ENCODE results near the gene FAM83D.

The FAM83D gene

DNA sequence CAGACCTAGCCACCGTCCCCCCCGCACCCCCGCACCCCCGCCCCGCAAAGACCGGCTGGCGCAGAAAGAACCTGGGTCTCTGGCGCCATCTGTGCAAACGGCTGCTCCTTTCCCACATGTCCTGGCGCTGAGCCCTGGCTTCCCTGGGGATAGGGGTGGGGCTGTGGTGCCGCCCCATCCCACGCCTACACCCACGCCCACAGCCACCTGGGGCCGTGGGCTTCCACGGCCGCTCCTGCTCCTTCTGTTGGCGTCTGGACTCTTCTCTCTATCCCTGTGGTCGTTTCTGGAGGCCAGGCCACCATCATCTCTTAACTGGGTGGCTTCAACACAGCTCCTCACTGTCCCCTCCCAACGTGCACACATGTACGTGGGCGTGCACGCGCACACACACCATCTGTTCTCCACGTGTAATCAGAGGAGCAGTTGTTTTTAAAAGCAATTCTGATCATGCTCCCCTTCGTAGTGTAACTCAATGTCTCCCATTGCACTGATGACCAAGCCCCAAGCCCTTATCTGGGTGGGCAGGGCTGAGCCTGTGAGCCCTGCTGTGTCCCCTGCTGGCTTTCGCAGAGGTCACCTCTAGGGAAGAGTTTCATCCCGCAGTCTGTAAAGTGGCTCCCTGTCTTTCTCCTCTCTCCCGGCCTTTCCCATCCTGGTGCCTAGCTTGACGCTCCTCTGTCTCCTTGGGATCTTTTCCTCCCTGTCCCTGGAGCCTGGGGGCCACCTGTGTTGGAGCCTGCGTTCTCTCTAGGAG, 31.9 kb upstream of the FAM83D start:
- no peak for DNase-seq (ENCODE audit: low read depth, low spot score)

DNA sequence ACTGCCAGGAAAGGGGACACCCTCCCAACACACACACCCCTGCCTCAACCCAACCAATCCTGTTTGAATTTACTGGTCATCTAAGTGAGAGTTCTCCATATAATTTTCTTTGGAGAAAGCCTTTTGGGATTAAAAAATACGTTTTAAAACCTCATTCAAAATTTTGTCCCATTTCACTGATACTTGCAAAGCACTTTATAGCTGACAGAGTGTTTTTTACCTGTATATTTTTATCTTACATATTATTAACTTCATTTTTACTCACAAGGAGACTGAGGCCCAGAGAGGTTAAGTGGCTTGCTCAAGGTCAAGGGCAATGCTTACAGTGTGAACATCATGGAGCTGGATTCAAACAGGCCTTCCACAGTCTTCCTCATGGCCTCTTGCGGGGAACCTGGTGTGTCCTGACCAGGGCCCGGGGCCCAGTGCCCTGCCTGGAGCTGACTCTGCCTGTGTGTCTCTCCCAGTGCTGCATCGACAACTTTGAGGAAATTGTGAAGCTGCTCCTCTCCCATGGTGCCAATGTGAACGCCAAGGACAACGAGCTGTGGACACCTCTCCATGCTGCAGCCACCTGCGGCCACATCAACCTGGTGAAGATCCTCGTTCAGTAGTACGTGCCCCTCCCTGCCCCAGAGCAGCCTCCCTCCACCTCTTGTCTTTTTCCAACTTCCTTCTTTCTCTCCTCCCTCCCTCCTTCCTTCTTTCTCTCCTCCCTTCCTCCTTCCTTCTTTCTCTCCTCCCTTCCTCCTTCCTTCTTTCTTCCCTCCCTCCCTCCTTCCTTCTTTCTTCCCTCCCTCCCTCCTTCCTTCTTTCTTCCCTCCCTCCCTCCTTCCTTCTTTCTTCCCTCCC, 30.9 kb upstream of the FAM83D start:
- DNase-seq (ENCODE audit: low read depth, low spot score): no peak

DNA sequence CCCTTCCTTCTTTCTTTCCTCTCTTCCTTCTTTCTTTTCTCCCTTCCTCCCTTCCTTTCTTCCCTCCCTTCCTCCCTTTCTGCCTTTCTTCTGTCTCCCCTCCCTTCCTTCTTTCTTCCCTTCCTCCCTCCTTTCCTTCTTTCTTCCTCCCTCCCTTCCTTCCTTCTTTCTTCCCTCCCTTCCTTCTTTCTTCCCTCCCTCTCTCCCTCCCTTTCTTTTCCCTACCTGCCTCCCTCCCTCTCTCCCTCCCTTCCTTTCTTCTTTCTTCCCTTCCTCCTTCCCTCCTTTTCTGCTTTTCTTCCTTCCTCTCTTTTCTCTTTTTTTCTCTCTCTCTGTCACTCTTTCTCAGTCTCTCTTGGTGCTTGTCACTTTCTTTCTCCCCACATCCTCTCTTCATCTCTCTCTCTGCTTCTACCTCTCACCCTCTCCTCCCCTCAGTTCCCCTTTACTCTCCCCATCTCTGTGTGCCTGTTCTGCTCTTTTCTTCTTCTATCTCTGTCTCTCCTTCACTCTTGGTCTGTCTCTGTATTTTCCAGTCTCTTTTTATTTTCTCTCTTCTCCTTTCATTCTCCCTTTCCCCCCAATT, 30.1 kb upstream of the FAM83D start:
- no peak for DNase-seq (ENCODE audit: low read depth, low spot score)

DNA sequence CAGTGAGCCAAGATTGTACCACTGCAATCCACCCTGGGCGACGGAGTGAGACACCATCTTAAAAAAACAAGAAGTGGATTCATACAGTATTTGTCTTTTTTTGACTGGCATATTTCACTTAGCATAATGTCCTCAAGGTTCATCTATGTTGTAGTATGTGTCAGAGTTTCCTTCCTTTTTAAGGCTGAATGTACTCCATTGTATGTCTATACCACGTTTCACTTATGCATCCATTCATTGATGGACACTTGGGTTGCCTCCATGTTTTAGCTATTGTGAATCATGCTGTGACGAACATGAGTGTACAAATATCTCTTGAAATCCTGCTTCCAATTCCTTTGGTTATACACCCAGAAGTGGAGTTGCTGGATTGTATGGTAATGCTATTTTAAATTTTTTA, 28.9 kb upstream of the FAM83D start:
- DNase-seq (ENCODE audit: low read depth, low spot score): no peak

DNA sequence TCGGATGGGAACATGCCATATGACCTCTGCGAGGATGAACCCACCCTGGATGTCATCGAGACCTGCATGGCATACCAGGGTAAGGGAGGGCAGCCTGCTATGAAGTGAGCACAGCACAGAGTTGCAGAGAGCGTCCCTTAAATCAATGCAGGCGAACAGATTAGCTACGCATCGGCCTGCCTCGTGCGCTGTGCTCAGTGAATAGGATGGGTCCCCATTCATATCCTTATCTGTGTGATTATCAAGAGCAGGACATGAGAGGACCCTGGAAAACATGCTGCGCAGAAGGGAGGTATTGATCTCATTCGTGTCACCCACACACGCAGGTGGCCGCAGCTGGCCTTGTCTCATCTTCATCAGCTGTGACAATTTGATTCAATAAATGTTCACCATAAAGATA, 25.6 kb upstream of the FAM83D start:
- DNase-seq (ENCODE audit: low read depth, low spot score): no peak

DNA sequence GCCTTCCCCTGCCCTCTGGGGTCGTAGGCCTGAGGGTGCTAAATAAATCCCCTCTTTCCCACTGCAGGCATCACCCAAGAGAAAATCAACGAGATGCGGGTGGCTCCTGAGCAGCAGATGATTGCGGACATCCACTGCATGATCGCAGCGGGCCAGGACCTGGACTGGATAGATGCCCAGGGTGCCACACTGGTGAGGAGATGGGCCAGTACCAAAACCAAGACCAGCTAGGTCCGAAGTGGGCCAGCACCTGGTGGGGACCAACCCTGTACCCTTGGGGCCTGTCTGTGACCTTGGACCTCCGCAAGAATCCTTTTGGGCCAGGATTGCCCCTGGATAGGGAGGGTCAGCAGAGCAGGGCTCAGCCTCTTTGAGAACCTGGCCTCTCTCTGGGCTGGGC, 23.6 kb upstream of the FAM83D start:
- no peak for DNase-seq (ENCODE audit: low read depth, low spot score)

DNA sequence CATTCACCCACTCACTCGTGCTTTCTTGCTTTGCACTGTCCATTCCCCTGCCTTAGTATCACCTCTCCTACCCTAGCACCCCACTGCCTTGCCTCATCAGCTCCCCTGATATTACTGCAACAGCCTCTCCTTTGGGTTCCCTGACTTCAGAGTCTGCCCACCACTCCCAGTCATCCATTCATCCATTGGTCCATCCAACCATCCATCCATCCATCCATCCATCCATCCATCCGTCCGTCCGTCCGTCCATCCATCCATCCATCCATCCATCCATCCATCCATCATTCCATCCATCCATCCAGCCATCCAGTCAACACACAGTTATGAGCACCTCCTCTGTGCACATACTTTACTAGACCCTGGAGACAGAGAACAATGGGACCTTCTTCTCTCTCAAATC, 22.9 kb upstream of the FAM83D start:
- no peak for DNase-seq (ENCODE audit: low read depth, low spot score)

DNA sequence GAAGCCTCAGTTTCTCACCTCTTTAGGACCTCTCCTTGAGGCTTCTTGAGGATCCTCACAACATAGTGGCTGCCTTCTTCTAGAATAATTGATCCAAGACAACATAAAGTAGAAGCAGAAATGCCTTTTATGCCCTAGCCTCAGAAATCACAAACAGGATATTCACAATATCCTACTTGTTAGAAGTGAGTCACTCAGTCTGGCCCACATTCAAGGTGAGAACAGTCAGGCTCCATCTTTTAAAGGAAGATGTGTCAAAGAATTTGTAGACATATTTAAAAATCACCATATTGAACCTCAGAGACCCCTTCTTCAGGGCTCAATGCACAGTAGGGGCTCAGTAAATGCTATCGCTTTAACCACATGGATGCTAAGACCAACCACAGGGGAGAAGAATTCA, 20.8 kb upstream of the FAM83D start:
- DNase-seq (ENCODE audit: low read depth, low spot score): no peak

DNA sequence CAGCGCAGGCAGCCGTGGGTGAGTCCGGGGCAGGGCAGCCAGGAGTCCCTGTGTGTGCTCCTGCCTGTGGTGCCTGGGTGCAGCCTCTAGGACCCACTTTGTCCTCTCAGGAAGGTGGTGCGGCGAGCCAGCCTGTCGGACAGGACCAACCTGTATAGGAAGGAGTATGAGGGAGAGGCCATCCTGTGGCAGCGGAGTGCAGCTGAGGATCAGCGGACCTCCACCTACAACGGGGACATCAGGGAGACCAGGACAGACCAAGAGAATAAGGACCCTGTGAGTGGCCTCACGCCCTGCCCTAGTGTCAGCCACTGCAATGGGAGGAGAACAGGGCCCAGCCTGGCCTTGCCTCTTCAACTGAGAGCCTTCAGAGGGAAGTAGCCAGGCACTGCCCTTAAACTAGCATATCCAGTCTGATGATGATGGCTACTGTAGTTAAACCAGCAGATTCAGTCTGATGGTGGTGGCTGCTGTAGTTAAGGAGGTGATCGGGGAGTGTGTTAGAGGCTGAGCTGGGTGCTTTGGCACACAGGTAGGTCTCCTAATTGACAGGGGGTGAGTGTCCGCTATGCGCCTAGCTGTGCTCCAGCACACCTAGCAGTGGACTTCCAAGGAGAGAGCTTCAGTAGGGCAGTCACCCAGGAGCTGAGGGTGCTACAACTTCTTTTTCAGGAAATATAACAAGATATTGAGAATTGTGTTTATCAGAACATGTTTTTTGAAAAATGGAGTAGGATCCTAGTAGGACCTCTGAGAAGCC, 18.1 kb upstream of the FAM83D start:
- no peak for DNase-seq (ENCODE audit: low read depth, low spot score)

DNA sequence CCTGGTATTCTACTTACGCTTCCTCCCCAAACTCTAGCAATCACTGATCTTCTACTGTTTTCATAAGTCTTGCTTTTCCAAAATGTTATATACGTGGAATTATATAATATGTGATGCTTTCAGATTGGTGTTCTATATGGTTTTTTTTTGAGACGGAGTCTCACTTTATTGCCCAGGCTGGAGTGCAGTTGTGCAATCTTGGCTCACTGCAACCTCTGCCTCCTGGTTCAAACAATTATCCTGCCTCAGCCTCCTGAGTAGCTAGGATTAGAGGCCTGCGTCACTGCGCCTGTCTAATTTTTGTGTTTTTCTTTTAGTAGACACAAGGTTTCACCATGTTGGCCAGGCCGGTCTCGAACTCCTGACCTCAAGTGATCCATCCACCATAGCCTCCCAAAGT, 10.9 kb upstream of the FAM83D start:
- no peak for DNase-seq (ENCODE audit: low read depth, low spot score)

DNA sequence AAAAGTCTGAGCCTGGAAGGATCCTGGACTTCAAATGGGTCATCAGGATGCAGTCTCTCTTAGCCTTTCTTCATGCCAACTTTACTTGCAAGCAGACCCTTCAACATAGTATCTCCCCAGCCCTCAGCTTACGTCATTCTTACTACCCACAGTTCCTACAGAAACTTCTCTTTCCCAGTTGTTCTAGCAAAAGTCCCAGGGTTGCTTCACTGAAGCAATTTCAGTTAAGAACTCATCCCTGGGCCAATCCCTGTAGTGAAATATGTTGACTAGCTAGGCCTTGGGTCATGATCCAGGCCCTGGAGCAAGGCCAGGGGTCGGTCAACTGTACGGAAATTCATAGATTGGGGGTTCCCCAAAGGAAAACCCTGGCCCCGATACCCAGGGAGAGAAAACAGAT, 8.6 kb upstream of the FAM83D start:
- DNase-seq (ENCODE audit: low read depth, low spot score): no peak

DNA sequence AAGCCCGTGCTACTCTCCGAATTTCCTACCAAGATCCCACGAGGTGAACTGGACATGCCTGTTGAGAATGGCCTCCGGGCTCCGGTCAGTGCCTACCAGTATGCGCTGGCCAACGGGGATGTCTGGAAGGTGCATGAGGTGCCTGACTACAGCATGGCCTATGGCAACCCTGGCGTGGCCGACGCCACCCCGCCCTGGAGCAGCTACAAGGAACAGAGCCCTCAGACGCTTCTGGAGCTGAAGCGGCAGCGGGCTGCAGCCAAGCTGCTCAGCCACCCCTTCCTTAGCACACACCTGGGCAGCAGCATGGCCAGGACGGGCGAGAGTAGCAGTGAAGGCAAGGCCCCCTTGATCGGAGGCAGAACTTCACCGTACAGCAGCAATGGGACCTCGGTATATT, 8.0 kb upstream of the FAM83D start:
- DNase-seq (ENCODE audit: low read depth, low spot score): no peak

DNA sequence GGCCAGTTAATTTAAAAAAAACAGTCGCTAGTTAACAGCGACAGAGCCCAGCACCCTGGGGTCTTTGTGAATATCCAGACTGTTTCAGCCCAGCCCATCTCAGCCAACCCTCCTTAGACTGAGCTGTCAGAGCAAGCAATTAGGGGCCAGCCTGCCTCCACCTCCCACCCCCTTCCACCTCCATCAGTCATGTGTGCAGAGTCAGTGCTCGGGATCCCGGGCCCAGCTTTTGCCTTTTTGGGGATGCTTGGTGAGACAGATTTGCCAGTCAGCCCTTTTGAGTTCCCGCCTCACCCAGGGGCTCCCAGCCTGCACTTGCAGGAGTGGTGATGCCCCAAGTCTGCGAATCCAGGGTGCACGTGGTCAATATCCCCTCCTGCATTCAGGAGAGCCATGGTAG, 6.5 kb upstream of the FAM83D start:
- DNase-seq (ENCODE audit: low read depth, low spot score): no peak

DNA sequence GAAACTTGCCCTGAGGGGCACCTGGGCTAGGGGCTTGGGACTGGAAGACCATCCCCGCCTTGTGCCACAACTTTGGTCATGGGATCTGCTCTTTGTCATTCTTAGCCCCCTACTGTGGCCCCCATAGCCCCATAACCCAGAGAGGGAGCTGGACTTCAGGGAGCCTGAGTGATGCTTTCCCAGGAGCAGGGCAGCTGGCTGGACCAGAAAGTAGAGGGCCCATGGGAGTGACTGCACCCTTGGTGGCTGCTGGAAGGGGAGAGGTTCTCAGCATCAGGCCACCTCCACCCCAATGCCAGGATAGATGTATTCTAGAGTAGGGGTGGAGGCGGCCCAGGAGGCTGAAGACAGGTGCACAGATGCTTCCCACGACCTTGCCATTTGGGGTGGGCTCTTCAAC, 5.8 kb upstream of the FAM83D start:
- no peak for DNase-seq (ENCODE audit: low read depth, low spot score)

DNA sequence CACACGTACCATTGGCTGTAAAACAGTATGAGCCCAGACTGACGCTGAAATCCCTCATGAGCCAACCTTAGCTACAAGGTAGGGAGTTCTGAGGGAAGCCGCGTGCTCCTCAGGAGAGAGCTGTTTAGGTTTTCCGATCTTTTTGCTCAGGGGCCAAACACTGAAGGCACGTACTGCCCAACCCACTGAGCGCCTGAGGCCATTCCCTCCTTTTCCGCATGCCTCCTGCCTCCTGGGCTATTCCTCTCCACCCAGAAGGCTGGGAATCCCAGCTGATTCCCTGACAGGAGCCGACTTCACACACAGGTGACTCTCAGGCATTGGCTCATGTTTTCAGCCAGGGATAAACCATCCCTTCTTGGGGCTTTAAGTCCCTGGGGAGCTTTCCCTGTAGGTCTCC, 5.4 kb upstream of the FAM83D start:
- DNase-seq (ENCODE audit: low read depth, low spot score): no peak

DNA sequence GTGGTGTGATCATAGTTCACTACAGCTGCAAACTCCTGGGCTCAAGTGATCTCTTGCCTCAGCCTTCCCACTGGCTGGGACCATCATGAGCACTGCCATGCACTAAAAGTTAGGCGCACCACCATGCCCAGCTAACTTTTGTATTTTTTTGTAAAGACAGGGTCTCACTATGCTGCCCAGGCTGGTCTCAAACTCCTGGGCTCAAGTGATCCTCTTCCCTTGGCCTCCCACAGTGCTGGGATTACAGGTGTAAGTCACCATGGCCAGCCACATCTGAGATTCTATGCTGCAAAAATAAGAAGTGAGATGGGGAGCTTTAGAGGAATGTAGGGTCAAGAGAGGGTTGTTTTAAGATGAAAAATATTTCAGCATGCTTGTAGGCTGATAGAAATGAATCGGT, 1.5 kb upstream of the FAM83D start:
- no peak for DNase-seq (ENCODE audit: low read depth, low spot score)

DNA sequence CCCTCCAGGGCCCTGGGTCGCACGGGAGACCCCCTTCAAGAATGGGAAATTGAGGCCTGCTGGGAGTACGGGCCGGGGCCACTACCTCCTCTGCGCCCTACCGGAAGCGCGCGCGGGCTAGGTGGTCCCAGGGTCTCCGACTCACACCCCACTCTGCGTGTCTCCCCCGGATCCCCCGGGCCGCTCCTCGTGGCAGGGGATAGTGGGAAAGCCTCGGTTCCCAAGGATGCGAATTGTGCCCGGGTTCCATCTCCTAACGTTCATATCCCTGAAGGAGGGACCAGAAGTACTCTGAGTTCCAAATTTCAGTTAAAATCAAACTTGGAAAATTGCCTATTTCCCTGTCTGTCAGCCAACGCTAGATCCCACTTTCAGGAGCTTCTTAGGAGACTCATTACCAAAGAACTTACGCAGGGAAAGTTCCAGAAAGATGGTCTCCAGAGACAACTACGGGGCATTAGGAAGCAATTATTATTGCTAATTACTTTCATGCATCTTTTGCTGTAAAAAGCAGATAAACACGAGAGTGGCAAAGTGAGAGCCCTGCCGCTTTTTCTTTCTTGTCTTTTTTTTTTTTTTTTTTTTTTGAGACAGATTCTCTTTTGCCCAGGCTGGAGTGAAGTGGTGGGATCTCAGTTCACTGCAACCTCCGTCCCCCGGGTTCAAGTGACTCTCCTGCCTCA, 858 bp downstream of the FAM83D start:
- DNase-seq (ENCODE audit: low read depth, low spot score): no peak

DNA sequence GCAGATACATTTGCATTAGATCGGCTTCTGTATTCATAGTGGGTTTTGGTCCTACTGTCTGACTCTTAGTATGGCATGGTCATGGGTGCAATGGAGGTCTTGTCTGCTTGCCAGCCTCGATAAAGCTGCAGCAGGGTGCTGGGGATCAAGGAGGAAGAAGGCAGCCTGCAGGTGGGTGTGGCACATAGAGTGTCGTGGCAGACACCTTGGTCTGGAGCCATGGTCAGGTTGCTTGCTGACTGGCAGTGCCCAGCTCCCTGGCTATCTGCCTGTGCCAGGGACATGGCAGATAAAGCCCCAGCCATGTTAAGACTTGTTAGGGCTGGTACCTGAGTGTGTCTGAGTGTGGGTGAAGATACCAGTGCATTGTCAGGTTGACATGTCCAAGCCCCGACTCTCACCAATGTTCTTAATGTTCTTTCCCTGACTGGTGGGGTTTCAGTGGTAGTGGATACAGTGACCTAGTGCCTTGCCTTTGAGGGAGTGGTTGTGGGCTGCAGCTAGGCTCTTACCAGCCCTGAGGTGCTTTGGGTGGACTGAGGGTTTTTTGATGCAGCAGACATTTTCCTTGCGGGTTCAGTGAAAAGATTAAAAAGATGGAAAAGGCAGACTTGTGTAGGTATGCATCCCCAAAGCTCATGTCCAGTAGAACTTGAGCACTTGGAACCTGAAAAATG, 1.8 kb downstream of the FAM83D start:
- no peak for DNase-seq (ENCODE audit: low read depth, low spot score)

DNA sequence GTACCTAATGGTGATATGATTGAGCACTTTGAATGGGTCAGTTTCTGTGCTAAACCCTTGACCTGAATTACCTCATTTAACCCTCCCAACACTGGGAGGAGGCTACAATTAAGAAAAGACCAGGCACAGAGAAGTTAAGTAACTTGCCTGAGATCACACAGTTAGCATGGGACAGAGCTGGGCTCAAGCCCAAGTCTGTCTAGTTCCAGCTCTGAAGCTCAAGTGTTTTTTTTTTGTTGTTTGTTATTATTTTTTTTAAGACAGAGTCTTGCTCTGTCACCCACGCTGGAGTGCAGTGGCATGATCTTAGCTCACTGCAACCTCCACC, 4.0 kb downstream of the FAM83D start:
- no peak for DNase-seq (ENCODE audit: low read depth, low spot score)

DNA sequence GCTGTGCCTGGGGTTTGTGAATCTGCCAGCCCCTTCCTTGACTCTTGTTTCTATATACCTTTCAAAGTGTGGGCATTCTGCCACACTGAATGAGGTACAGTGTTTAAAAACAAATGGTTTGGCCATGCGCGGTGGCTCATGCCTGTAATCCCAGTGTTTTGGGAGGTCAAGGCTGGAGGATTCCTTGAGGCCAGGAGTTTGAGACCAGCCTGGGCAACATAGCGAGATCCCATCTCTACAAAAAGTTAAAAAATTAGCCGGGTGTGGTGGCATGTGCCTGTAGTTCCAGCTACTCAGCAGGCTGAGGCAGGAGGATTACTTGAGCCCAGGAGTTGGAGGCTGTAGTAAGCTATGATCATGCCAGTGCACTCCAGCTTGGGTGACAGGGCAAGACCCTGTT, 5.8 kb downstream of the FAM83D start:
- no peak for DNase-seq (ENCODE audit: low read depth, low spot score)

DNA sequence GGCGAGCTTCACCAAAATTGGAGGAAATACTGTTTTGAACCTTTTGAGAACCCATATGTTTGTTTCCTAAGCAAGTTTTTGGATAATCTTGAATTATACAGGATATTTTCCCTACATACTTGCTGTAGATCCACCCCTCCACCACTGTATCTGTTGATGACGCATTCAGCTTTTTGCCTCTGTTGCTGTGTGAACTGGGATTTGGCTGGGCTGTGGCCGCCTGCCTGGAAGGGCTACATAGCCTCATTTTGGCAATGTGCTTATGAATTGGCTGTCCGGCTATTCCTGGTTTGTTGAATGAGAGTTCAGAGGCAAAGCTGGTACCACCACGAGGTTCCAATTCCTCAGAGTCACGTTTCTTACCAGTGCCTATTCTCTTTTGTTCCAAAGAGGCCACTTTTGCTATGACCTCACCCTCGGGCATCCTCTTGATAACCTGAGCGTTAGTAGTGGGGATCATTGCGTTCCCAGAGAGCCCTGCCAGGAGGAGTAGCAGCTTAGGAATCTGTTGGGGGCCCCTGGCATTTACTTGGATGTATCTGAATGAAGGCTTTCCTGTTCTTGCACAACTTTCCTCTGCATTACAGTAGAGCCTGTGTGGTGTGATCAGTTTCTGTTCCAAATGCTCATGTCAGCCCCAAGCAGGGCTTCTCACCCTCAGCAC, 6.4 kb downstream of the FAM83D start:
- DNase-seq (ENCODE audit: low read depth, low spot score): no peak

Measured in smooth muscle cell of the brain vasculature (primary cell).